Chondrocyte (in vitro differentiated cells): ENCODE data around the gene NUDT21. TPM values are rescaled to one million over a fixed set of nuclear protein-coding genes. Genes with fewer than 3 reads are reported as not detected.

Experiments used
- DNase-seq: peaks from one replicate; pipeline ENCODE4 v3.0.0; 2021; ENCODE audit warnings: mixed read lengths, low spot score
- H3K27ac Mint-ChIP-seq: one replicate; pipeline ENCODE4 v1.8.0; 2021; ENCODE audit warnings: mild to moderate bottlenecking, moderate library complexity, mixed read lengths; ENCODE audit not compliant: unreplicated experiment
- H3K27me3 Mint-ChIP-seq: 2 replicates; pipeline ENCODE4 v1.8.0; 2021; ENCODE audit warnings: low read depth, mixed read lengths
- H3K36me3 Mint-ChIP-seq: 2 replicates; pipeline ENCODE4 v1.8.0; 2021; ENCODE audit warnings: low read depth, mixed read lengths
- H3K4me1 Mint-ChIP-seq: 2 replicates; pipeline ENCODE4 v1.8.0; 2021; ENCODE audit warnings: low read depth, mild to moderate bottlenecking, mixed read lengths
- H3K4me3 Mint-ChIP-seq: one replicate; pipeline ENCODE4 v1.8.0; 2021; ENCODE audit warnings: mild to moderate bottlenecking, moderate library complexity, mixed read lengths; ENCODE audit not compliant: unreplicated experiment
- H3K9me3 Mint-ChIP-seq: 2 replicates; pipeline ENCODE4 v1.8.0; 2021; ENCODE audit warnings: low read depth, mixed read lengths
- CTCF ChIP-seq: fragments of 200-600 bp; sonication (generic); IDR thresholded peaks from 2 replicates; pipeline ENCODE4 v1.5.0; 2021; ENCODE audit warnings: antibody characterized with exemption, mild to moderate bottlenecking, moderate library complexity
- total RNA-seq: library from RNA; stranded (reverse); gene quantifications from 3 replicates; pipeline ENCODE4 v1.2.1, GENCODE V29; 2021

NUDT21 gene
- total RNA-seq, 1 donor from 2014 or later = 69.0 TPM

- H3K27ac Mint-ChIP-seq = no peak overlapping the region
- peaks cover 18% of the 10 kb centered on the region for H3K4me1 Mint-ChIP-seq
- no peak overlapping the region for H3K4me3 Mint-ChIP-seq
- no peak for DNase-seq
- no peaks in the 10 kb centered on the region for H3K27me3 Mint-ChIP-seq
- no peaks in the 10 kb centered on the region for H3K9me3 Mint-ChIP-seq
- no peak for TF ChIP-seq CTCF
- H3K36me3 Mint-ChIP-seq = peaks cover 7% of the 10 kb centered on the region
These were observed 23.0 kb downstream of the NUDT21 start for GRCh38 chr16:56428091-56428490.

DNA sequence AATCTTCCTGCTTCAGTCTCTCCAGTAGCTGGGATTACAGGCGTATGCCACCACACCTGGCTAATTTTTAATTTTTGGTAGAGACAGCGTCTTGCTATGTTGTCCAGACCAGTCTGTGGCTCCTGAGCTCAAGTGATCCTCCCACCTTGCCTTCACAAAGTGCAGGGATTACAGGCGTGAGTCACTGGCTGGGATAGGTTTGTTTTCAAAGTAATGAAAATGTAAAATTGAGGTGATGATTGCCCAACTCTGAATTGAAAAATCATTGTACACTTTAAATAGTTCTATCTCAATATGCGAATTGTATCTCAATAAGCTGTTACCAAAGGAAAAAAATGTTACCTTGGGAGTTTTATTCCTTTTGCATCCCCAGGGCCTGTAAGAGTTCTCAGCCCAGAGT is 24.5 kb downstream of the NUDT21 start:
- peaks cover 5% of the 10 kb centered on the region for H3K36me3 Mint-ChIP-seq
- DNase-seq = no peak
- H3K9me3 Mint-ChIP-seq = no peaks in the 10 kb centered on the region
- peaks cover 33% of the 10 kb centered on the region for H3K4me1 Mint-ChIP-seq
- no peak for TF ChIP-seq CTCF
- no peaks in the 10 kb centered on the region for H3K27me3 Mint-ChIP-seq
- peak overlapping the region; percentile 5 for H3K4me3 Mint-ChIP-seq
- H3K27ac Mint-ChIP-seq = no peak overlapping the region

- no peak for DNase-seq
- Mint-ChIP-seq H3K27me3 (no peaks in the 10 kb centered on the region), H3K27ac (peak within 1 kb of the TSS; percentile 95), H3K36me3 (no peaks in the 10 kb centered on the region), H3K4me3 (peak within 1 kb of the TSS; percentile 96), H3K9me3 (no peaks in the 10 kb centered on the region), H3K4me1 (peaks cover 38% of the 10 kb centered on the region)
- TF ChIP-seq CTCF = peak; percentile 67
These were observed 25.7 kb downstream of the NUDT21 start, which contains the start of gene AMFR for GRCh38 chr16:56425439-56425832. Gene AMFR (minus strand): TSS chr16:56425545. CDS start chr16:56425327, 218 bp downstream.

DNA sequence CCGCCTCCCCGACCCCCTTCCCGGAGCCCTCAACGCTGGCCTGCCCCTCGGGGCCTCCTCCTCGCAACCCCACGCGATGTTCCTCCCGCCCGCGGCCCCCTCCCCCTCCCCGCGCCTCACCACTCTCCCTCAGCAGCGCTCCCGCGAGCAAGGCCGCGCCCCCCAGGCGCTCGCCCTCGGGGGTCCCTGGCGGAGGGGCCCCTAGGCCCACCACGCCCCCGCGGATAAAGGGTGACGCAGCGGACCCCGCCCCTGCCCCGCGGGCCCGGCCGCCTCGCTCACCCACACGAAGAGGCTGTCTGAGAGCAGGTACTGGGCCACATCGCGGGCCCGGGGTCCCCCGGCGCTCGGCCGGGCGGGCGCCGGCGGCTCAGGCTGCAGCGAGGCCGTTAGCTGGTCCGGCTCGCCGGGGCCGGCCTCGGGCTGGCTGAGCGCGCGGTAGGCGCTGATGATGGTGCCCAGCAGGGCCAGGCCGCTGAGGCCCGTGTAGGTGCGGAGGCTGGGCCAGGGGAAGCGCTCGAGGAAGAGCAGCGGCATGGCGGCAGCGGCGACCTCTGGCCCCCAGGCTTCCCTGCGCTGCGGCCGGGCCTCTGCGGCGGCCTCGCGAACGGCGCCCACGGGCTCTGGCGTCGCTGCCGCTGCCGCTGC is 26.2 kb downstream of the NUDT21 start:
- H3K27me3 Mint-ChIP-seq = no peaks in the 10 kb centered on the region
- peaks cover 42% of the 10 kb centered on the region for H3K4me1 Mint-ChIP-seq
- H3K9me3 Mint-ChIP-seq = no peaks in the 10 kb centered on the region
- peak overlapping the region; percentile 95 for H3K27ac Mint-ChIP-seq
- no peak for TF ChIP-seq CTCF
- H3K4me3 Mint-ChIP-seq = peak overlapping the region; percentile 96
- DNase-seq = no peak
- H3K36me3 Mint-ChIP-seq = no peaks in the 10 kb centered on the region

GRCh38 chr16:56424404-56424764 is 26.7 kb downstream of the NUDT21 start:
- TF ChIP-seq CTCF = no peak
- no peaks in the 10 kb centered on the region for H3K36me3 Mint-ChIP-seq
- H3K27me3 Mint-ChIP-seq = no peaks in the 10 kb centered on the region
- no peaks in the 10 kb centered on the region for H3K9me3 Mint-ChIP-seq
- H3K27ac Mint-ChIP-seq = peak overlapping the region; percentile 95
- DNase-seq = no peak
- peak overlapping the region; percentile 96 for H3K4me3 Mint-ChIP-seq
- peaks cover 43% of the 10 kb centered on the region for H3K4me1 Mint-ChIP-seq
